HG03060 (cell line): ENCODE data around the gene MSRB1.

Source experiments
- ATAC-seq: cut with Tn5 transposase; IDR thresholded peaks from one replicate; pipeline ENCODE4 v1.9.1; 2021; ENCODE audit warnings: low read depth, moderate number of reproducible peaks; ENCODE audit not compliant: unreplicated experiment

The MSRB1 gene

GRCh38 chr16:1942810-1943726 lies at the start of gene MSRB1:
MSRB1 (minus strand) TSS chr16:1943199; CDS start chr16:1943156, 43 bp downstream.
- ATAC-seq = peak; percentile 82

GRCh38 chr16:1991948-1992703 lies 49.1 kb upstream of the MSRB1 start:
- no peak for ATAC-seq

GRCh38 chr16:1991588-1991947 lies 48.6 kb upstream of the MSRB1 start:
- ATAC-seq = no peak

- peak; percentile 44 for ATAC-seq
These were observed 48.1 kb upstream of the MSRB1 start for GRCh38 chr16:1991135-1991551.

- ATAC-seq = no peak
These were observed 47.5 kb upstream of the MSRB1 start for GRCh38 chr16:1990351-1991134.

GRCh38 chr16:1990101-1990350 lies 47.0 kb upstream of the MSRB1 start:
- no peak for ATAC-seq

GRCh38 chr16:1989209-1990100 lies 46.5 kb upstream of the MSRB1 start, which contains the start of gene SYNGR3:
SYNGR3 (plus strand) TSS chr16:1989970; CDS start chr16:1990103, 133 bp downstream.
- no peak for ATAC-seq

- no peak for ATAC-seq
These were observed 44.2 kb upstream of the MSRB1 start for GRCh38 chr16:1987198-1987597.

- ATAC-seq = no peak
These were observed 42.6 kb upstream of the MSRB1 start for GRCh38 chr16:1985466-1986150.

GRCh38 chr16:1984347-1985225 lies 41.6 kb upstream of the MSRB1 start:
- ATAC-seq = no peak

- ATAC-seq = no peak
These were observed 40.7 kb upstream of the MSRB1 start, which contains the start of gene GFER for GRCh38 chr16:1983544-1984346. GFER (plus strand) TSS chr16:1984193; CDS start chr16:1984219, 26 bp downstream.

- no peak for ATAC-seq
These were observed 40.1 kb upstream of the MSRB1 start for GRCh38 chr16:1982991-1983543.

- ATAC-seq = no peak
These were observed 39.0 kb upstream of the MSRB1 start for GRCh38 chr16:1982013-1982433.

GRCh38 chr16:1981398-1981836 lies 38.4 kb upstream of the MSRB1 start, which contains the start of gene NOXO1:
NOXO1 (minus strand) TSS chr16:1981469; CDS start chr16:1981179, 290 bp downstream.
- ATAC-seq = no peak

GRCh38 chr16:1980770-1981087 lies 37.7 kb upstream of the MSRB1 start:
- ATAC-seq = no peak

- no peak for ATAC-seq
These were observed 37.2 kb upstream of the MSRB1 start for GRCh38 chr16:1980030-1980769.
